Activated T-cell treated with anti-CD3 and anti-CD28 coated beads, Interleukin-2, amount 50 U/mL, for 72 hours (primary cell): ENCODE results near the gene GNAS-AS1. TPM values are rescaled to one million over a fixed set of nuclear protein-coding genes. Genes with fewer than 3 reads are reported as not detected.

Source experiments
- ATAC-seq, 2 donors: fragments of 150-1000 bp; cut with Tn5 transposase; replicated peaks in 1 of 2; 2 replicates each; pipeline ENCODE4 v1.10.0; 2021; ENCODE audit warnings: moderate library complexity in 2 of 2, mild to moderate bottlenecking in 1 of 2
- DNase-seq, 2 donors: peaks; one replicate each; pipeline ENCODE4 v3.0.0; 2021 to 2022; ENCODE audit warnings: mixed read lengths in 1 of 2
- H3K27ac Mint-ChIP-seq: one replicate; pipeline ENCODE4 v1.8.0; 2022; ENCODE audit warnings: mild to moderate bottlenecking, moderate library complexity, mixed read lengths
- H3K27me3 Mint-ChIP-seq: one replicate; pipeline ENCODE4 v1.8.0; 2022; ENCODE audit warnings: low read depth, mixed read lengths
- H3K36me3 Mint-ChIP-seq, 2 donors: one replicate each; pipeline ENCODE4 v1.8.0; 2022; ENCODE audit warnings: mixed read lengths in 2 of 2, mild to moderate bottlenecking in 1 of 2; ENCODE audit not compliant: insufficient read depth in 2 of 2
- H3K4me1 Mint-ChIP-seq: one replicate; pipeline ENCODE4 v1.8.0; 2022; ENCODE audit warnings: low read depth, mixed read lengths
- H3K4me3 Mint-ChIP-seq, 2 donors: one replicate each; pipeline ENCODE4 v1.8.0; 2022; ENCODE audit warnings: mild to moderate bottlenecking in 2 of 2, mixed read lengths in 2 of 2, moderate library complexity in 2 of 2
- H3K9me3 Mint-ChIP-seq, 2 donors: one replicate each; pipeline ENCODE4 v1.8.0; 2022; ENCODE audit warnings: mixed read lengths in 2 of 2
- total RNA-seq, 2 donors: library from RNA; stranded (reverse); gene quantifications; one replicate each; pipeline ENCODE4 v1.2.3, GENCODE V29; 2022

The GNAS-AS1 gene
- total RNA-seq, 2 donors from 2014 or later: 2.3 to 2.5 TPM

DNA sequence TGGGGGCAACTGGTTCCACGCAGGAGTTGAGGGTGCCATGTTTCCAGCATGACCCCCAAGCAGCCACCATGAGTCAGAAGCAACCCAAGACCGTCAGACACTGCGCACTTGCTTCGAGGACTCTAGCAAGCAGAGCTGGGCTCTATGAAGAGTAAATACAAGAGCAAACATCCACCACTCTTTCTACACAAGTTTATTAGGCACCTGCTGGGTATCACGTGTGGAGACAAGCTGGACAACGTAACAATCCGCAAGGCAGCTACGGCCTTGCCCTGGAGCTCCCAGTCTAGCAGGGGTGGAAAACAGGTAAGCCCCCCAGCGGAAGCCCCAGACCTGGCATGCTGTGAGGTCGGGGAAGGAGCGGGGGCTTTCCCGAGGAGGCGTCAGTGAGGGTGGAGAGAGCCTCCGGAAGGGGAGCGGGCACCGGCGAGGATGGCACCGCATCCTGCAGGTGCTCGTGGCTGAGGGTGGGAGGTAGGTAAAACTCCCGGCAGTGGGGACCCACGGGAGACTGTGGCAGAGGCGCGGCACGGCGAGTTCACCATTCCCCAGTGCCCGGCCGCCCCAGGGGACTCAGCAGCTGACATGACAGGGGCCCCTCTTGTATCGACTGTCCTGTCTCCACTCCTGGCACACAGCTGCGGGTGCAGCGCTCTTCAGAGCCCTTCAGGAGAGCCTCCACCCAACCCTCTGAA is 33.6 kb downstream of the GNAS-AS1 start:
- Mint-ChIP-seq H3K27ac (no peak overlapping the region), H3K4me3 (no peak overlapping the region), H3K9me3 (peaks cover 4% of the 10 kb centered on the region in 2 donors), H3K27me3 (peaks cover 66% of the 10 kb centered on the region), H3K4me1 (peaks cover 27% of the 10 kb centered on the region), H3K36me3 (peaks cover 7 to 20% of the 10 kb centered on the region in 2 donors)
- DNase-seq (no peak), ATAC-seq (no peak)

GRCh38 chr20:58816051-58816450 is 34.7 kb downstream of the GNAS-AS1 start:
- Mint-ChIP-seq H3K4me3 (no peak overlapping the region), H3K4me1 (peaks cover 27% of the 10 kb centered on the region), H3K27ac (no peak overlapping the region), H3K9me3 (peaks cover under 1 to 4% of the 10 kb centered on the region in 2 donors), H3K27me3 (peaks cover 72% of the 10 kb centered on the region), H3K36me3 (peaks cover 5 to 16% of the 10 kb centered on the region in 2 donors)
- no peak for ATAC-seq
- no peak for DNase-seq

- H3K36me3 Mint-ChIP-seq: peaks cover 1 to 10% of the 10 kb centered on the region in 2 donors
- DNase-seq (no peak), ATAC-seq (no peak)
- H3K9me3 Mint-ChIP-seq: peaks cover 0 to under 1% of the 10 kb centered on the region in 2 donors
- peaks cover 28% of the 10 kb centered on the region for H3K4me1 Mint-ChIP-seq
- H3K27me3 Mint-ChIP-seq: peaks cover 69% of the 10 kb centered on the region
- H3K4me3 Mint-ChIP-seq: no peak overlapping the region
- H3K27ac Mint-ChIP-seq: no peak overlapping the region
Observed at GRCh38 chr20:58815448-58815847, 35.3 kb downstream of the GNAS-AS1 start.

GRCh38 chr20:58813369-58813768 is 37.3 kb downstream of the GNAS-AS1 start:
- Mint-ChIP-seq H3K9me3 (no peaks in the 10 kb centered on the region), H3K36me3 (peaks cover 0 to 2% of the 10 kb centered on the region in 2 donors), H3K4me3 (no peak overlapping the region), H3K27ac (no peak overlapping the region), H3K4me1 (peaks cover 22% of the 10 kb centered on the region), H3K27me3 (peaks cover 74% of the 10 kb centered on the region)
- no peak for ATAC-seq
- DNase-seq: no peak

DNA sequence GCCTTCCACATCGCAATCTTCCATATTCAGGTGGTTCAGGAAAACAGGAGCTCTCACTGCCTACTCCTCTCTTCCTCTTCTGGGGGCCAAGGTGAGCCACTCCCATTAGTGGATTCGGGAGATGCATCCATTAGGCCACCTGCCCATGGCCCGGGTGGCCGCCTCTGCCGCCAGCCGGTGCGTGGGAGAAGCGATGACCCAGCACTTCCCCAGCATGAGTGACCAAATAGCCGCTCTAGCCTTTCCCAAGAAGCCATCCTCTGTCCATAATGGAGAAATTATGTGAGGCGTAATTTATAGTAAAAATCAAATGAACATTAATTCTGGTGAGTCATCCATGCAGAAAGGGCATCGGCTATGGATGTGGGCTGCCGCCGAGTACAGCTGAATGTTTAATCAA is 39.4 kb downstream of the GNAS-AS1 start:
- H3K9me3 Mint-ChIP-seq: no peaks in the 10 kb centered on the region
- H3K36me3 Mint-ChIP-seq: no peaks in the 10 kb centered on the region
- peaks cover 13% of the 10 kb centered on the region for H3K4me1 Mint-ChIP-seq
- no peak overlapping the region for H3K27ac Mint-ChIP-seq
- H3K27me3 Mint-ChIP-seq: peaks cover 77% of the 10 kb centered on the region
- no peak for DNase-seq
- H3K4me3 Mint-ChIP-seq: no peak overlapping the region
- no peak for ATAC-seq

GRCh38 chr20:58810879-58811250 is 39.8 kb downstream of the GNAS-AS1 start:
- H3K4me3 Mint-ChIP-seq: peak overlapping the region in 1 of 2 donors; percentile 53
- no peaks in the 10 kb centered on the region for H3K36me3 Mint-ChIP-seq
- H3K9me3 Mint-ChIP-seq: no peaks in the 10 kb centered on the region
- H3K27ac Mint-ChIP-seq: no peak overlapping the region
- peaks cover 80% of the 10 kb centered on the region for H3K27me3 Mint-ChIP-seq
- ATAC-seq (no peak), DNase-seq (no peak)
- H3K4me1 Mint-ChIP-seq: peaks cover 13% of the 10 kb centered on the region

- DNase-seq: peak; percentile 24 to 42
- Mint-ChIP-seq H3K27me3 (peaks cover 80% of the 10 kb centered on the region), H3K4me3 (peak overlapping the region in 1 of 2 donors; percentile 53), H3K4me1 (peaks cover 13% of the 10 kb centered on the region), H3K36me3 (no peaks in the 10 kb centered on the region), H3K27ac (peak overlapping the region; percentile 21), H3K9me3 (no peaks in the 10 kb centered on the region)
- ATAC-seq: peak; percentile 74 to 81
Observed at GRCh38 chr20:58810116-58810878, 40.4 kb downstream of the GNAS-AS1 start.

DNA sequence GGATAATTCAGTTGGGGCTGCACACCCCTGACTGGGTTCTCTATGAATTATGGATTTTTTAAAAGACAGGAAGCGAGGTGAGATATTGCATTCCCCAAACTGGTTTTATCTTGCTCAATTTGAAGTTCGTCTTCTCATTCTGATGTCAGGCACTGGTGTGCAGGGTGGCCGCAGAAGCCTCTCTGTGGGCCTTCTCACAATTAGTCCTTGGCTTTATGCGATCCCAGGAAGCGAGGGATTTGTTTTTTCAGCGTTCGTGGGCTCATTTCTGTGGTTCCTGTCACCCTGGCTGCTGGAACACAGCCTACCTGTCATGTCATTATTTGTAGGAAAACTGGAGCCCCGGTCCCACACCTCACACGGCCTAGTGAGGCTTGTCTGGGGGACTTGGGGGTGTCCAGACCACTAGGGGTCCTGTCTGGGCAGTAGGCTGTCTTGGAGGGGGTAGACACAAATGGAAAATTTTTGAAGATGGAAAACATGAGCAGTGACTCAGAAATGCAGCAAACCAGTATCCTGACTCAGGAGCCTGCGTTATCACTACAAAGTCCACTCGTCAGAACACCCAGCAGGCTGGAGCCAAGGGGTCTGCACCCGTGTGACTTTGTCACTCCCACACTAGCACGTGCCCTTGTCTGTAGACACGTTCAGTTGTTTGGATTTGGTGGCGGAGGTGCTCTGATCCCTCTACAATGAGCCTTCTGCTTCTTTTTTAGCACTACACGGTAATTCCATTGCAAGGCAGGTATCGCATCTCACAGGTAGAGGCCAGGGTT is 42.2 kb downstream of the GNAS-AS1 start:
- H3K27me3 Mint-ChIP-seq: peaks cover 78% of the 10 kb centered on the region
- ATAC-seq (no peak), DNase-seq (no peak)
- H3K36me3 Mint-ChIP-seq: no peaks in the 10 kb centered on the region
- peaks cover 13% of the 10 kb centered on the region for H3K4me1 Mint-ChIP-seq
- H3K4me3 Mint-ChIP-seq: no peak overlapping the region
- no peak overlapping the region for H3K27ac Mint-ChIP-seq
- no peaks in the 10 kb centered on the region for H3K9me3 Mint-ChIP-seq

- Mint-ChIP-seq H3K9me3 (no peaks in the 10 kb centered on the region), H3K27ac (no peak overlapping the region), H3K4me3 (no peak overlapping the region), H3K27me3 (peaks cover 77% of the 10 kb centered on the region), H3K36me3 (no peaks in the 10 kb centered on the region), H3K4me1 (peaks cover 13% of the 10 kb centered on the region)
- ATAC-seq (no peak), DNase-seq (no peak)
Observed at GRCh38 chr20:58807801-58808200, 42.9 kb downstream of the GNAS-AS1 start.

- no peaks in the 10 kb centered on the region for H3K36me3 Mint-ChIP-seq
- DNase-seq: no peak
- H3K27ac Mint-ChIP-seq: no peak overlapping the region
- no peaks in the 10 kb centered on the region for H3K9me3 Mint-ChIP-seq
- H3K4me3 Mint-ChIP-seq: no peak overlapping the region
- H3K27me3 Mint-ChIP-seq: peaks cover 72% of the 10 kb centered on the region
- no peak for ATAC-seq
- no peaks in the 10 kb centered on the region for H3K4me1 Mint-ChIP-seq
Observed at GRCh38 chr20:58803533-58803932, 47.2 kb downstream of the GNAS-AS1 start.

DNA sequence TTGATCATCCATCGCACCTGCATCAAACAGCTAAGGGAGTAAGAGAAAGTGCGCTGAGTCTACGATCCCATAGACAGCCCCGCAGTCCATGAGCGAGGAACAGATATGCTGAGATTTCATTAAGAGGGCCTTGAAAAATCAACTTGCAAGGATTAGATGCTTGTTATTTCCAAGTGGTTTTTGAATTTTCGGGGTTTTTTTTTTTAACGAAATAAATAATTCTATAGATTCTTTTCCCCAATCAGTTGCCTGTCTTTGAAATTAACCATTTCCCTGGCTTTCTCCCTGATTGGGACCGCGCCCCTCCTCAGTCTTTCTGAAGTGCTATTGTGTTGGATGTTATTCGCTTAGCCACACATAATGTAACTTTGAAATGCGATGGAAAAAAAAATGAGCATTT is 48.6 kb downstream of the GNAS-AS1 start:
- Mint-ChIP-seq H3K4me1 (no peaks in the 10 kb centered on the region), H3K9me3 (no peaks in the 10 kb centered on the region)

GRCh38 chr20:58800134-58800871 is 50.4 kb downstream of the GNAS-AS1 start:
- H3K9me3 Mint-ChIP-seq: no peaks in the 10 kb centered on the region
- ATAC-seq (no peak), DNase-seq (no peak)
- H3K36me3 Mint-ChIP-seq: no peaks in the 10 kb centered on the region
- H3K4me3 Mint-ChIP-seq: no peak overlapping the region
- no peak overlapping the region for H3K27ac Mint-ChIP-seq
- no peaks in the 10 kb centered on the region for H3K4me1 Mint-ChIP-seq
- peaks cover 51% of the 10 kb centered on the region for H3K27me3 Mint-ChIP-seq

More for the DNA sequence above, 48.6 kb downstream of the GNAS-AS1 start:
- Mint-ChIP-seq H3K4me3 (no peak overlapping the region), H3K27ac (no peak overlapping the region), H3K36me3 (no peaks in the 10 kb centered on the region), H3K27me3 (peaks cover 64% of the 10 kb centered on the region)
- ATAC-seq (no peak), DNase-seq (no peak)
